Measurements from ENCODE around the gene RARG. TPM values are rescaled to one million over a fixed set of nuclear protein-coding genes. Genes with fewer than 3 reads are reported as not detected.

Gene RARG
- total and polyA plus RNA-seq, 12 donors, result 3.8 to 36.4 (median 24.8) TPM

- no peaks in the 10 kb centered on the region for H3K9me3 ChIP-seq (replicated peaks in 1 of 3)
- WGBS, 4 donors, result 20 to 28% (median 26%) methylated on average over 10 to 11 of the region's 11 CpGs
- H3K36me3 ChIP-seq (replicated peaks in 1 of 2), result no peaks in the 10 kb centered on the region
- TF ChIP-seq POLR2A (IDR thresholded peaks at IDR 0.05) (no peak), CTCF (IDR thresholded peaks at IDR 0.05) (peak in 1 of 6 experiments; percentile 13)
- intact Hi-C loops (cut with DNase I), result no loop called here
- peak overlapping the region in 4 of 5 donors; percentile 2 to 82 (median 78) for H3K27ac ChIP-seq
- peaks cover 14 to 20% of the 10 kb centered on the region in 2 donors for H3K4me1 ChIP-seq (replicated peaks in 1 of 2)
- H3K27me3 ChIP-seq, result no peaks in the 10 kb centered on the region
- H3K4me3 ChIP-seq, result peak overlapping the region in 2 of 4 donors; percentile 62 to 77
- DNase-seq, result peak in 6 of 7 donors; percentile 61 to 79 (median 66)
Measured at GRCh38 chr12:53232646-53233461, 845 bp upstream of the RARG start.

- intact Hi-C loops (cut with DNase I), result no loop called here
- WGBS, 4 donors, result 2 to 3% methylated on average over 9 of the region's 9 CpGs; no CpG with 5 or more reads in 2 of the 4 donors
- Histone ChIP-seq H3K27ac (peak overlapping the region in 4 of 5 donors; percentile 49 to 82 (median 78)), H3K9me3 (replicated peaks in 1 of 3) (no peaks in the 10 kb centered on the region), H3K4me3 (peak overlapping the region in 3 of 4 donors; percentile 20 to 77 (median 62)), H3K36me3 (replicated peaks in 1 of 2) (no peaks in the 10 kb centered on the region), H3K4me1 (replicated peaks in 1 of 2) (peaks cover 14 to 20% of the 10 kb centered on the region in 2 donors), H3K27me3 (no peaks in the 10 kb centered on the region)
- DNase-seq, result no peak
- TF ChIP-seq CTCF (IDR thresholded peaks at IDR 0.05), result no peak
- TF ChIP-seq POLR2A (IDR thresholded peaks at IDR 0.05), result no peak
Measured at GRCh38 chr12:53231671-53231920, 413 bp downstream of the RARG start.

- Histone ChIP-seq H3K27me3 (no peaks in the 10 kb centered on the region), H3K36me3 (replicated peaks in 1 of 2) (no peaks in the 10 kb centered on the region), H3K4me3 (no peak overlapping the region), H3K4me1 (replicated peaks in 1 of 2) (peaks cover 14 to 20% of the 10 kb centered on the region in 2 donors), H3K9me3 (replicated peaks in 1 of 3) (no peaks in the 10 kb centered on the region), H3K27ac (peak overlapping the region in 1 of 5 donors; percentile 81)
- intact Hi-C loops (cut with DNase I), result no loop called here
- DNase-seq, result no peak
- TF ChIP-seq CTCF (IDR thresholded peaks at IDR 0.05) (no peak), POLR2A (IDR thresholded peaks at IDR 0.05) (no peak)
- 74 to 93% (median 81%) methylated on average over 7 to 10 of the region's 10 CpGs for WGBS, 4 donors
Measured at GRCh38 chr12:53230108-53230845, 1.7 kb downstream of the RARG start.

GRCh38 chr12:53229454-53229853 lies 2.6 kb downstream of the RARG start:
- TF ChIP-seq CTCF (IDR thresholded peaks at IDR 0.05) (no peak), POLR2A (IDR thresholded peaks at IDR 0.05) (no peak)
- intact Hi-C loops (cut with DNase I), result no loop called here
- H3K4me3 ChIP-seq, result no peak overlapping the region
- H3K36me3 ChIP-seq (replicated peaks in 1 of 2), result no peaks in the 10 kb centered on the region
- no peaks in the 10 kb centered on the region for H3K27me3 ChIP-seq
- H3K9me3 ChIP-seq (replicated peaks in 1 of 3), result no peaks in the 10 kb centered on the region
- no peak overlapping the region for H3K27ac ChIP-seq
- no peak for DNase-seq
- 88 to 96% (median 92%) methylated on average over 2 of the region's 2 CpGs for WGBS, 4 donors
- peaks cover 14 to 25% of the 10 kb centered on the region in 2 donors for H3K4me1 ChIP-seq (replicated peaks in 1 of 2)

Measured in adrenal gland (tissue), 12 donors.